GM19099 (cell line): Measurements from ENCODE around the gene CDC42EP5.

ENCODE experiments used
- POLR2A ChIP-seq: IDR thresholded peaks from 3 replicates; pipeline ENCODE4 v1.6.1; 2011; ENCODE audit warnings: low read depth; ENCODE audit not compliant: insufficient read length; ENCODE audit errors: extremely low read depth

Gene CDC42EP5

DNA sequence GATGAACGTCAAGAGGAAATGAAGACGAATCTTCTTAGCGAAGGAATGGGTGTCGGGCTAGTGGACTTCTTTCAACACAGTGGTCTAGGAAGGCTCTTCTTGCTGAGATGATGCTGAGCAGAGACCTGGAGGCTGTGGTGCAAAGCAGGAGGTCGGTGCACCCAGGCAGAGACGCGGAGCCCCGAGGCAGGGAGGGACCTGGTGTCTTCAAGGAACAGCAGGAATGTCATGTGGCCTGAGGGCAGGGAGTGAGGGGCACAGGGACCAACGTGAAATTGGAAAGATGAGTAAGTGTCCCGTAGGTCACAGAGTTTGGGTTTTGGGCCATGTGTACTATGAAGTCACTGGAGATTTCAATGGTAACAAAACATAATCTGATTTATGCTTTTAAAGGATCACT is 11.4 kb upstream of the CDC42EP5 start:
- TF ChIP-seq POLR2A, result no peak

DNA sequence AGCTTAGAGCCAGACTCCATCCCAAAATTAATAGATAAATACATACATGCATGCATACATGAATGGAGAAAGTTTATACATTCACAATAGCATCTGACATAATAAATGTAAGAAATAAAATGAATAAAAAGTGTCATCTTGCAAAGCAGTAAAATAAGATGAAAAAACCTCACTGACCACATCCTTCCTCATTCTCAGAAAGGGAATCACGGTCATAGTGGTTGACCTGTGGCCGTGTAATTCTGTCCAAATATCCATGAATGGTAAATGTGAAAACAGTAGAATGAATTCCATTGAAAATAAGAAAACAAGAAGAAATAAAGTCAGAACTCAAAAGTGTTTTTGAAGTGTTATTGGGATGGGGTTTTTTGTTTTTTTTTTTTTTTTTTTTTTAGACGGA is 9.8 kb upstream of the CDC42EP5 start:
- TF ChIP-seq POLR2A, result no peak

DNA sequence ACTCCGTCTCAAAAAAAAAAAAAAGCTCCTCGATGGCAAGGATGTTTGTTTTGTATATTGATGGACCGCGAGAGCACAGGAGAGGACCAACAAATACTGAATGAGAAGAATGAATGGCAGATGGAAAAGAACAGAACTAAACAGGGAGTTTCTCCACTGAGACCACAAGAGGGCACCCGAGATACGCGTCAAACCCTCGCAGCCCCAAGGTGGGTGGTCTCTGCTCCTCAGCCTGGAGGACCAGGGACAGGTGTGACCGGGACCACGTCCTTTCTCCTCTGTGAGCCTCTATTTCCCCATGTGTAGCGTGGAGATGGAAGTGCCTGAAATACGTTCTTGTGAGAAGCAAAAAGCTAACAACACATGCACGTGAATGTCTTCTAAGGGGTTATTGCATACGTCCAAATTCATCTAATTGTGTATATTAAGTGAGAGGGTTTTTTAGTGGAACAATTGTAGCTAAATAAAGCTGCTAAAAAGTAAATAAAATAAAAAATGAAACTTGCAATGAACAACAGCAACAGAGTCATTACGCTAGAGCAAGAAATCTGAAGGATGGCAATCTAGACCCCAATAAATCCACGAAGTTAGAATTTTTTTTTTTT is 8.3 kb upstream of the CDC42EP5 start:
- TF ChIP-seq POLR2A, result no peak

DNA sequence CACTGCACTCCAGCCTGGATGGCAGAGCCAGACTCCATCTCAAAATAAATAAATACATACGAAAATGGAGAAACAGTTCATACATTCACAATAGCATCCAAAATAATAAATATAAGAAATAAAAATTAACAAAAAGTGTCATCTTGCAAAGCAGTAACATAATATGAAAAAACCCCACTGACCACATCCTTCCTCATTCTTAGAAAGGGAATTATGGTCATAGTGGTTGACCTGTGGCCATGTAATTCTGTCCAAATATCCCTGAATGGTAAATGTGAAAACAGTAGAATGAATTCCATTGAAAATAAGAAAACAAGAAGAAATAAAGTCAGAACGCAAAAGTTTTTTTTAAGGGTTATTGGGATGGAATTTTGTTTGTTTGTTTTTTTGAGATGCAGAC is 7.0 kb upstream of the CDC42EP5 start:
- no peak for TF ChIP-seq POLR2A

DNA sequence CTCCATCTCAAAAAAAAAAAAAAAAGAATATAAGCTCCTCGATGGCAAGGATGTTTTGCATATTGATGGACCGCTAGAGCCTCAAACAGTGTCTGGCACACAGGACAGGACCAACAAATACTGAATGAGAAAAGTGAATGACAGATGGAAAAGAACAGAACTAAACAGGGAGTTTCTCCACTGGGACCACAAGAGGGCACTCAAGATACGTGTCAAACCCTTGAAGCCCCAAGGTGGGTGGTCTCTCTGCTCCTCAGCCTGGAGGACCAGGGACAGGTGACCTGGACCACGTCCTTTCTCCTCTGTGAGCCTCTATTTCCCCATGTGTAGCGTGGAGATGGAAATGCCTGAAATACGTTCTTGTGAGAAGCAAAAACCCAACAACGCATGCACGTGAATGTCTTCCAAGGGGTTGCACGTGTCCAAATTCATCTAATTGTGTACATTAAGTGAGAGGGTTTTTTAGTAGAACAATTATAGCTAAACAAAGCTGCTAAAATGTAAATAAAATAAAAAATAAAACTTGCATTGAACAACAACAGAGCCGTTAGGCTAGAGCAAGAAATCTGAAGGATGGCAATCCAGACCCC is 5.7 kb upstream of the CDC42EP5 start:
- no peak for TF ChIP-seq POLR2A

DNA sequence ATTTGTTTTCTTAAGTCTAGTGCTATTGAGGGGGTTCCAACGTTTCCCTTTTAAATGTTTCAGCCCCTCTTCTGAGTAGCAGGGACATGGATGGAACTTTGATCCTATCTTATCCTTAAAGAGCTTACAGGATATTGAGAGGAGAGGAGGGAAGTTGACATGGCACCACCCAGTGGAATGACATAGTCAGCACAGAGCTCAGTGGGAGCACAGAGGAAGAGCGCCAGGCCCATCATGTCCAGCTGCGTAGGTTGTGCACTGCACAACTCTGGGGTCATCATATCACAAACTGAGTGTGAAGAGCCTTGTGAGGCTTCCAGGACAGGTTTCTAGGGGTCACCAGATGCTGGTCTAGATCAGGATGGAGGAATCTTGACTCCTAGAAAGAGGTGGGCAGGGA is 4.6 kb upstream of the CDC42EP5 start:
- TF ChIP-seq POLR2A, result no peak

DNA sequence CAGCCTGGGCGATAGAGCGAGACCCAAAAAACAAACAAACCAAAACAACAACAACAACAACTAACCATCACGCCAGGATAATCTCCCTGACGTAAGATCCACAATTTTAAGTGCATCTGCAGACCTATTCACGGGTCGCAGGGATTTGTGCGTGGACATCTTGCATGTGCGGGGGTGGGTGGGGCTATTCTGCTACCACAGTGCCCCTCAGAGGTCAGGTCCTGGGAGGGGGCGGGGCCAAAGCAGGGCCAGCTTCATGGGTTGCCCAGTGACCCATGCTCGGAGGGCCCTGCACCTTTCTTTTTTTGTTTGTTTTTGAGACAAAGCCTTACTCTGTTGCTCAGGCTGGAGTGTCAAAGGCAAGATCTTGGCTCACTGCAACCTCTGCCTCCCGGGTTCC is 2.6 kb upstream of the CDC42EP5 start:
- TF ChIP-seq POLR2A, result no peak

DNA sequence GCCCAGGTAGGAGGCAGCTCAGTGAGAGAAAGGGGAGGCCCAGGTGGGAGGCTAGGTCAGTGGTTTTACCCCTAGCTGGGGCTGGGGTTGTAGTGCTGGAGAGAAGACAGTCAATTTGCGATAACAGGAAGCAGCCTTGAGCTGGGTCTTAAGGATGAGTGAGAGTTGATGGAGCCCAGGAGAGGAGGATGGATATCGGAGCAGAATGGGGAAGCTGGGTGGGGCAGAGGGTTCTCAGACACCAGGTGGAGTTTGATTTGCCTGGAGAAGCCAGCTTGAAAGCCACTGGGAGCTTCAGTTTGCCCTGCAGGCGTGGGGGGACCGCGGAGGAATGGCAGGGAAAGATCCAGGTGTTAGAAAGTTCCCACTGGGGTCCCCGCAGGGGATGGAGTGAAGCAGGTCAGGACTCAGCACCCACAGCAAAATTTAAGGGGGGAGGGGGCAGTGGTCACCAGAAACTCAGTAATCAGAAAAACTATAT is 836 bp upstream of the CDC42EP5 start:
- no peak for TF ChIP-seq POLR2A

DNA sequence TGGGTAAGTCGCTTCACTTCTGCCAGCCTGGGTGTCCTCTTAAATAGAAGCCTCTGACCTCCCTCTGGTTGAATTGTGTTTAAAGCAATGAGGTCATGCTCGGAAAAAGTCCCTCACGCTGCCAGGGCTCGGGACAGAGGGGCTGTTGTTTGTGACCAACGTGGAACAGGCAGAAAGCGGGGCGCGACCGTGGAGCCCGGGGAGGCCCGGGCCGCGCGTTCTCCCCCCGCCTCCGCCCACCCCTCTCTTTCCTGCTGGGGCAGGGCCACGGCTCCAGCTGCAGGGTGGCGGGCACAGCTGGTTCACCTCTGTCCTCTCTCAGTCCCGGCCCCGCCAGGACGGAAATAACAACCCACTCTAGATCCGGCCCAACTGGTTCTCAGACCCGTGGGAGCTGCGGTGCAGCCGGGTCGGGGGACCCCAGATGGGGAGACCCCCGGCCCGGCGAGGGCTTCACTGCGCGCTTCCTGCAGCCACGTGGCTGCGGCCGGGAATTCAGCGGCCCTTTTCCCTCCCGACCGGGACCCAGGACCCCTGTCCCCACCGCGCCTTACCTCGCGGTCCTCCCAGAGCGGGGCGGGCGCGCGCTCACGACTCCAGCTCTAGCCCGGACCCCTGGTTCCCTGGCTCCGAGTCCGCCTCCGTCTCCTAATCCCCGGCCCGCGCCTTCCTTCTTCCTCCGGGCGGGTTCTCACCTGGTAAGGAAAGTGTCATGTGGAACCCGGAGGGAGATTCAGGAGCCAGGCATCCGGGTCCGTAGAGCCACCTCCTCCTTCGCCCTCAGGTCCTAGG is 1.9 kb downstream of the CDC42EP5 start:
- no peak for TF ChIP-seq POLR2A

DNA sequence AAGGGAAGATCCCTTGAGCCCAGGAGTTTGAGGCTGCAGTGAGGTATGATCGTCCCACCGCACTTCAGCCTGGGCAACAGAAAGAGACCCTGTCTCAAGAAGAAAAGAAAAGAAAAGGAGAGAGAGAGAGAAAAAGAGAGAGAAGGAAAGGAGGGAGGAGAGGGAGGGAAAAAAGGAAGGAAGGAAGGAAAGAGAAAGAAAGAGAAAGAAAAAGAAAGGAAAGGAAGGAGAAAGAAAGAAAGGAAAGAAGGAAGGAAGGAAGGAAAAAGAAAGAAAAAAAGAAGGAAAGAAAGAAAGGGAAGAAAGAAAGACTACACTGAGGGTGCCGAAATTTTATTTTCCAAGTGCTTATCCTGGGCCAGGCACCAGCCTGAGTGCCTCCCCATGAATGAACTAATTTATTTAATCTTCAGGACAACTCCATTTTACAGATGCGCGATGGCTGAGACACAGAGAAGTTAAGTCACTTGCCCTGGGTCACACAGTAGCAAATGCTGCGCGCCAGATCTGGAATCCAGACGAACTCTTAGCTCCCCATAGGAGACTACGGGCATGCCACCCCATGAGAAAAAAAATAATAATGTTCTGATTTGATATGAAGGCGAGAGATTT is 2.7 kb downstream of the CDC42EP5 start:
- no peak for TF ChIP-seq POLR2A

DNA sequence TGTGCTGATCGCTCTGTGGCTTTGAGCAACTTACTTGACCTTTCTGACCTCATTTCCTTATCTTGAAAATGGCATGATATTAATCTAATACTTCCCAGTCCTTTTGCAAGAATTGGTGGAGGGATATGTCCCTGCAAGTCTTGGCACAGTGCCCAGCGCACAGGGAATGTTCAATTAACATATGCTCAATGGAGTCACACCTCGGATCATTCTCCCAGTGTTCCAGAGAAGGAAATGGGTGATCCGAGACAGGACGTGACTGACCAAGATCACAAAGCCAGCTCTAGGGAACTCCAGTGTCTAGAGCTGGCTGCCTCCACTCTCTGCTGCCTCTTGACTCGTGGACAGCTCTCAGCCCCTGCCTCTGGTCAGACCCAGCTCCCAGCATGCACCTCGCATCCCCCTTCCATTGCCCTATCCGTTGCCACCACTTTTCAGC is 3.6 kb downstream of the CDC42EP5 start:
- TF ChIP-seq POLR2A, result no peak

DNA sequence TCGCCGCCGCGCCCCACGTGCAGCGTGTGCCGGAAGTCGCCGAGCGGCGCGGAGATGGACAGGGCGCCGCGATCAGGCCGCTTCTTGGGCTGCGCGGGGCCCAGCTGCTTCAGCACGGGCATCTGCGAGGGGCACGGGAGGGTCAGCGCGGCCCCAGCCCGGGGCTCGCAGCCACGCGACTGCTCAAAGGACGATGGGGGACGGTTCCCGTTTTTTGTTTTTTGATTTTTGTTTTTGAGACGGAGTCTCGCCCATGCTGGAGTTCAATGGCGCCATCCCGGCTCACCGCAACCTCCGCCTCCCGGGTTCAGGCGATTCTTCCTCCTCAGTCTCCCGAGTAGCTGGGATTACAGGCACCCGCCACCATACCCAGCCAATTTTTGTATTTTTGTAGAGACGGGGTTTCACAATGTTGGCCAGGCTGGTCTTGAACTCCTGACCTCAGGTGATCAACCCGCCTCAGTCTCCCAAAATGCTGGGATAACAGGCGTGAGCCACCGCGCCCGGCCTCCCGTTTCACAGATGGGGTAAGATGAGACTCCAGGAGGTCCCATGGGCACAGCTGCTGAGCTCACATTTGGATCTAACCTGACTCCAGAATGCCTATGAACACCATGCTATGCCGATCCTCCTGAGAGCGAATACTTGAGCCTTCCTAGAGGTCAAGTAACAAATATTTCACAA is 7.5 kb downstream of the CDC42EP5 start:
- no peak for TF ChIP-seq POLR2A

DNA sequence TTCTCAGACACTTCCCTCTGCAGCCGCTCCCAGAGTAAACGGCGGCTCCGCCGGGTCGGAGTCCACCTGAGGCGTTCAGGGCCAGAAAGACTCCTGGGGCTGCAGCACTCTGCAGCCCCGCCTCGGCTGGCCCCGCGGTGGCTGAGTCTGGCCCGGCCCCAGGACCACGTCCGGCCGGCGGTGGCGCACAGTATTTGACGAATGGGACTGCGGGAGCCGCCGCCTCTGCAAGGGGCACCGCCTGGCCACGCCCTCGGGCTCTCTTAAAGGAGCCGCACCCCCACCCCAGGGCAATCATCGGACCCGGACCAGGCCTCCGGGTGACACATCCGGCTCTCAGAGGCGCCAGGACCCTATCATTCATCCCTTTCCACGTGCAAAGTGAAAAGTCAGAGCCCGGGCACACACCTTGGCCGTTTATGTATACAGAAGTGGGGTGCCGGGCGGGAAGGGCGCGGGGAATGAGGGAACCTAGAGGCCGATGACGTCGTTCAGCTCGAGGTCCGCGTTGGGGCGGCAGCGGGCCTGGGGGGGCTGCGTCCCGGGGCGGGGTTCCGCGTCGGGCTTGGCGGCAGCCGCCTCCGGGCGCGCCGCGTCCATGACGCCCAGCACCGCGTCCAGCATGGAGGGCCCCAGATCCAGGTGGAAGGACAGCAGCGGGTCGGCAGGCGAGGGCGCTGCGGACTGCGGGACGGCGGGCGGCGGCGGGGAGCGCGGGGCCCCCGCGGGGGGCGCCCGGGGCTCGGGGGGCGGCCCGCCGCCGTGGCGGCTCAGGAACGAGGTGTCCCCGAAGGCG is 8.3 kb downstream of the CDC42EP5 start:
- TF ChIP-seq POLR2A, result peak; percentile 79

DNA sequence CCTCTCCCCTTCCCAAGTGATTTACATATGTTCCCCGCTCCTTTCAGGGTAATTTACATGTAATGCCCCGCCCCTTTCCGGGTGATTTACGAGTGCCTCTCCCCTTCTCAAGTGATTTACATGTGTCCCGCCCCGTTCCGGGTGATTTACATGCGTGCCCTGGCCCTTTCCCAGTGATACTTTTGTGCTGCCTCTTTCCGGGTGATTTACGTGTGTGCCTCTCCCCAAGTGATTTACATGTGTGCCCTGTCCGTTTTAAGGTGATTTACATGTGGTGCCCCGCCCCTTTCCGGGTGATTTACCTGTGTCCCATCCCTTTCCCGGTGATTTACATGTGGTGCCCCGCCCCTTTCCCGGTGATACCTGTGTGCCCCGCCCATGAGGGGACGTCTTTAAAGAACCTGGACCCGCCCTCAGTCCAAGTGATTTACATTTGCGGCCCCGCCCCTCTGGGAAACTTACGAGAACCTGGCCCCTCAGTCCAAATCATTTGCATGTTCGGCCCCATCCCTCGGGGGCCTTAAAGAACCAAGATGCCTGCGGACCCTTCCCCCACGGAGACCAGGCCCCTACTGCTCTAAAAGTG is 9.0 kb downstream of the CDC42EP5 start:
- TF ChIP-seq POLR2A, result no peak
